PC-3 (cell line): ENCODE results near the gene BPIFB2. TPM values are rescaled to one million over a fixed set of nuclear protein-coding genes. Genes with fewer than 3 reads are reported as not detected.

Experiments
- ATAC-seq: fragments of 200-7000 bp; cut with Tn5 transposase; 2 replicates; pipeline ENCODE4 v1.9.1; 2020; ENCODE audit warnings: mild to moderate bottlenecking, moderate library complexity
- BruUV-seq: library from RNA; stranded (reverse); fragments of 400-500 nt; replicated peaks from 2 replicates; lab custom pipeline; 2021; lab: Mats Ljungman, UMichigan
- CTCF ChIA-PET: fragments of 300-600 bp; sonication (Branson Sonifier 250); formaldehyde crosslinking; loops from one replicate; lab custom pipeline; 2022; ENCODE audit warnings: antibody characterized with exemption; lab: Charles Lee
- POLR2A ChIA-PET: fragments of 300-600 bp; sonication (Branson Sonifier 250); formaldehyde crosslinking; loops from one replicate; lab custom pipeline; 2022; ENCODE audit warnings: antibody characterized with exemption; ENCODE audit not compliant: unreplicated experiment; lab: Charles Lee
- DNase-seq: peaks from one replicate; pipeline ENCODE4 v3.0.0-alpha.2; 2015
- H2AFZ ChIP-seq: fragments of 300-600 bp; sonication (generic); 2 replicates; pipeline ENCODE4 v1.6.0; 2016; ENCODE audit warnings: antibody characterized with exemption, low read length
- H3F3A ChIP-seq: fragments of 300-600 bp; sonication (generic); one replicate; pipeline ENCODE4 v1.6.0; 2017; ENCODE audit warnings: antibody characterized with exemption, low read length, control low read depth, mild to moderate bottlenecking; ENCODE audit not compliant: unreplicated experiment
- H3K27ac ChIP-seq: fragments of 300-600 bp; sonication (generic); 2 replicates; pipeline ENCODE4 v1.5.1; 2016; ENCODE audit warnings: mild to moderate bottlenecking, low read length
- H3K27me3 ChIP-seq: fragments of 300-600 bp; sonication (generic); 2 replicates; pipeline ENCODE4 v1.6.1; 2016; ENCODE audit warnings: low read length, mixed read lengths
- H3K36me3 ChIP-seq: fragments of 300-600 bp; sonication (generic); 2 replicates; pipeline ENCODE4 v1.6.1; 2016; ENCODE audit warnings: low read depth, mixed run types, low read length, mixed read lengths
- H3K4me1 ChIP-seq: fragments of 300-600 bp; sonication (generic); 2 replicates; pipeline ENCODE4 v1.5.1; 2016; ENCODE audit warnings: low read length; ENCODE audit not compliant: insufficient read depth
- H3K4me2 ChIP-seq: fragments of 300-600 bp; sonication (generic); 2 replicates; pipeline ENCODE4 v1.6.0; 2016; ENCODE audit warnings: low read length
- H3K4me3 ChIP-seq: fragments of 300-600 bp; sonication (generic); 2 replicates; pipeline ENCODE4 v1.5.1; 2016; ENCODE audit warnings: mild to moderate bottlenecking, low read length, mixed read lengths
- H3K79me2 ChIP-seq: fragments of 300-600 bp; sonication (generic); 2 replicates; pipeline ENCODE4 v1.6.1; 2017; ENCODE audit warnings: low read length, mixed read lengths
- H3K9ac ChIP-seq: fragments of 300-600 bp; sonication (generic); 2 replicates; pipeline ENCODE4 v1.6.0; 2016; ENCODE audit warnings: mild to moderate bottlenecking, low read length
- H3K9me2 ChIP-seq: fragments of 300-600 bp; sonication (generic); replicated peaks from 2 replicates; pipeline ENCODE4 v1.6.1; 2016; ENCODE audit warnings: mixed run types, low read length, mixed read lengths
- H3K9me3 ChIP-seq: fragments of 300-600 bp; sonication (generic); 2 replicates; pipeline ENCODE4 v1.6.1; 2016; ENCODE audit warnings: low read length, mixed read lengths
- H4K20me1 ChIP-seq: fragments of 300-600 bp; sonication (generic); 2 replicates; pipeline ENCODE4 v1.6.1; 2016; ENCODE audit warnings: low read length, mixed read lengths
- CTCF ChIP-seq: fragments of 300-600 bp; sonication (generic); conservative IDR thresholded peaks from 2 replicates; pipeline ENCODE4 v1.5.1; 2017; ENCODE audit warnings: antibody characterized with exemption, low read depth, mild to moderate bottlenecking, low read length
- EZH2 ChIP-seq: fragments of 300-600 bp; sonication (generic); IDR thresholded peaks from one replicate; pipeline ENCODE4 v1.6.1; 2017; ENCODE audit warnings: antibody characterized with exemption, mild to moderate bottlenecking, low read length; ENCODE audit not compliant: unreplicated experiment
- EZH2phosphoT487 ChIP-seq: fragments of 300-600 bp; sonication (generic); IDR thresholded peaks from 2 replicates; pipeline ENCODE4 v1.6.1; 2018; ENCODE audit warnings: mild to moderate bottlenecking, antibody characterized with exemption, low read length, borderline replicate concordance
- intact Hi-C: fragments of 100-400 bp; cut with micrococcal nuclease; formaldehyde crosslinking; loops from 2 replicates; pipeline ENCODE4 v1.9.0; 2023
- total RNA-seq: library from RNA; depleted of rRNA; stranded (reverse); fragments of >200 nt; gene quantifications from 2 replicates; pipeline ENCODE4 v1.2.3, GENCODE V29; 2014

The BPIFB2 gene
- total RNA-seq, 1 experiment from 2014 or later: not detected

GRCh38 chr20:33062825-33063149 is 55.3 kb downstream of the BPIFB2 start:
- Histone ChIP-seq H3K4me1 (no peaks in the 10 kb centered on the region), H3K27me3 (peaks cover 28% of the 10 kb centered on the region), H3K27ac (no peak overlapping the region), H3K4me3 (no peak overlapping the region), H3K79me2 (no peaks in the 10 kb centered on the region), H3K9me3 (no peaks in the 10 kb centered on the region), H3F3A (no peaks in the 10 kb centered on the region), H3K4me2 (no peak overlapping the region), H3K9ac (no peak overlapping the region), H3K9me2 (no peaks in the 10 kb centered on the region), H3K36me3 (no peaks in the 10 kb centered on the region), H4K20me1 (no peaks in the 10 kb centered on the region), H2AFZ (no peak overlapping the region)
- no peak for DNase-seq
- BruUV-seq: no TSS peak
- ChIA-PET POLR2A (interaction anchor here (0.5 kb wide), 1 partner anchor 50 kb away, joined by 4 read pairs; no protein-coding TSS in a partner anchor), CTCF (no interaction called here)
- intact Hi-C loops: no loop called here
- TF ChIP-seq CTCF (no peak), EZH2phosphoT487 (no peak), EZH2 (no peak)
- ATAC-seq: no peak

GRCh38 chr20:33063271-33063670 is 55.8 kb downstream of the BPIFB2 start:
- intact Hi-C loops: no loop called here
- Histone ChIP-seq H3K27ac (no peak overlapping the region), H2AFZ (no peak overlapping the region), H3K27me3 (peaks cover 33% of the 10 kb centered on the region), H3K9me3 (no peaks in the 10 kb centered on the region), H3K4me3 (no peak overlapping the region), H3F3A (no peaks in the 10 kb centered on the region), H3K4me1 (no peaks in the 10 kb centered on the region), H3K79me2 (no peaks in the 10 kb centered on the region), H3K36me3 (no peaks in the 10 kb centered on the region), H4K20me1 (no peaks in the 10 kb centered on the region), H3K9me2 (no peaks in the 10 kb centered on the region), H3K9ac (no peak overlapping the region), H3K4me2 (no peak overlapping the region)
- TF ChIP-seq EZH2phosphoT487 (no peak), CTCF (no peak), EZH2 (no peak)
- BruUV-seq: no TSS peak
- ChIA-PET CTCF (no interaction called here), POLR2A (interaction anchor here (0.5 kb wide), 1 partner anchor 51 kb away, joined by 4 read pairs; no protein-coding TSS in a partner anchor)
- no peak for ATAC-seq
- no peak for DNase-seq

- intact Hi-C loops: no loop called here
- no peak overlapping the region for H3K9ac ChIP-seq
- TF ChIP-seq CTCF: no peak
- POLR2A ChIA-PET: no interaction called here
- ATAC-seq: no peak
- H3K27me3 ChIP-seq: peaks cover 45% of the 10 kb centered on the region
- no peaks in the 10 kb centered on the region for H3K36me3 ChIP-seq
- no peaks in the 10 kb centered on the region for H3F3A ChIP-seq
- CTCF ChIA-PET: no interaction called here
- no peaks in the 10 kb centered on the region for H3K4me1 ChIP-seq
- H3K9me3 ChIP-seq: no peaks in the 10 kb centered on the region
- H3K27ac ChIP-seq: no peak overlapping the region
- H3K79me2 ChIP-seq: no peaks in the 10 kb centered on the region
- no peaks in the 10 kb centered on the region for H3K9me2 ChIP-seq
- no peak overlapping the region for H2AFZ ChIP-seq
- H3K4me2 ChIP-seq: no peak overlapping the region
- no TSS peak for BruUV-seq
- no peak for DNase-seq
- H3K4me3 ChIP-seq: no peak overlapping the region
- H4K20me1 ChIP-seq: no peaks in the 10 kb centered on the region
These were observed 57.2 kb downstream of the BPIFB2 start for GRCh38 chr20:33064572-33065287.
